Liver (tissue), 9 donors: ENCODE data around the gene ERCC6L. TPM values are rescaled to one million over a fixed set of nuclear protein-coding genes. Genes with fewer than 3 reads are reported as not detected.

ENCODE experiments used
- DNase-seq: peaks from one replicate; pipeline ENCODE4 v3.0.0-alpha.2; 2017; ENCODE audit warnings: low spot score
- H3K27ac ChIP-seq, 2 donors: one replicate each; pipeline ENCODE4 v1.7.0; 2013; ENCODE audit warnings: inconsistent platforms in 2 of 2, low read length in 2 of 2, control low read depth in 1 of 2, low read depth in 1 of 2, mild to moderate bottlenecking in 1 of 2
- H3K27me3 ChIP-seq, 4 donors: one replicate each; pipeline versions ENCODE4 v1.6.1 to v1.7.0; 2013; ENCODE audit warnings: low read length in 3 of 4, inconsistent platforms in 1 of 4, mild to moderate bottlenecking in 1 of 4, moderate library complexity in 1 of 4; ENCODE audit not compliant: control insufficient read depth in 4 of 4, insufficient read depth in 4 of 4
- H3K36me3 ChIP-seq, 4 donors: one replicate each; pipeline versions ENCODE4 v1.6.1 to v1.7.0; 2013; ENCODE audit warnings: low read length in 3 of 4, mild to moderate bottlenecking in 3 of 4, low read depth in 1 of 4, moderate library complexity in 1 of 4; ENCODE audit not compliant: control insufficient read depth in 4 of 4, insufficient read depth in 3 of 4
- H3K4me1 ChIP-seq, 4 donors: one replicate each; pipeline versions ENCODE4 v1.6.1 to v1.7.0; 2013; ENCODE audit warnings: low read length in 3 of 4, mild to moderate bottlenecking in 3 of 4, moderate library complexity in 1 of 4; ENCODE audit not compliant: control insufficient read depth in 4 of 4, insufficient read depth in 4 of 4
- H3K4me3 ChIP-seq, 3 donors: one replicate each; pipeline versions ENCODE4 v1.6.1 to v1.7.0; 2013; ENCODE audit warnings: low read length in 3 of 3, control low read depth in 1 of 3, low read depth in 1 of 3, mild to moderate bottlenecking in 1 of 3
- H3K9ac ChIP-seq, 2 donors: one replicate each; pipeline ENCODE4 v1.7.0; 2013; ENCODE audit warnings: low read length in 2 of 2, mild to moderate bottlenecking in 2 of 2, moderate library complexity in 2 of 2, control low read depth in 1 of 2, low read depth in 1 of 2
- H3K9me3 ChIP-seq, 4 donors: one replicate each; pipeline versions ENCODE4 v1.6.1 to v1.7.0; 2013; ENCODE audit warnings: low read length in 3 of 4; ENCODE audit not compliant: control insufficient read depth in 4 of 4
- ATF3 ChIP-seq: IDR thresholded peaks from 2 replicates; pipeline ENCODE4 v1.6.1; 2016; ENCODE audit warnings: antibody characterized with exemption
- CTCF ChIP-seq: fragments of 150-350 bp; IDR thresholded peaks from 2 replicates; pipeline ENCODE4 v1.5.1; 2017; ENCODE audit warnings: improper control_type of control experiment, low read depth, low read length; ENCODE audit not compliant: missing input control
- EGR1 ChIP-seq, 2 donors: IDR thresholded peaks; 2 replicates each; pipeline ENCODE4 v1.6.1; 2016 to 2018; ENCODE audit warnings: antibody characterized with exemption in 2 of 2, low read depth in 2 of 2
- FOXA1 ChIP-seq: IDR thresholded peaks from 2 replicates; pipeline ENCODE4 v1.6.1; 2016; ENCODE audit warnings: antibody characterized with exemption
- FOXA2 ChIP-seq: IDR thresholded peaks from 2 replicates; pipeline ENCODE4 v1.6.1; 2016; ENCODE audit warnings: antibody characterized with exemption
- GABPA ChIP-seq, 2 donors: IDR thresholded peaks in 1 of 2; conservative IDR thresholded peaks in 1 of 2; 2 replicates each; pipeline ENCODE4 v1.6.1; 2016; ENCODE audit warnings: antibody characterized with exemption in 2 of 2, mild to moderate bottlenecking in 1 of 2, moderate library complexity in 1 of 2
- HNF4A ChIP-seq, 2 donors: conservative IDR thresholded peaks; 2 replicates each; pipeline ENCODE4 v1.6.1; 2016; ENCODE audit warnings: antibody characterized with exemption in 2 of 2, mild to moderate bottlenecking in 2 of 2
- HNF4G ChIP-seq: IDR thresholded peaks from 2 replicates; pipeline ENCODE4 v1.6.1; 2016; ENCODE audit warnings: antibody characterized with exemption
- JUND ChIP-seq, 2 donors: IDR thresholded peaks; 2 replicates each; pipeline ENCODE4 v1.6.1; 2016; ENCODE audit warnings: antibody characterized with exemption in 2 of 2
- MAX ChIP-seq: IDR thresholded peaks from 2 replicates; pipeline ENCODE4 v1.6.1; 2016; ENCODE audit warnings: antibody characterized with exemption
- RAD21 ChIP-seq, 2 donors: IDR thresholded peaks; 2 replicates each; pipeline ENCODE4 v1.6.1; 2016; ENCODE audit warnings: antibody characterized with exemption in 2 of 2, mild to moderate bottlenecking in 2 of 2
- REST ChIP-seq: IDR thresholded peaks from 2 replicates; pipeline ENCODE4 v1.6.1; 2016; ENCODE audit warnings: antibody characterized with exemption, mild to moderate bottlenecking
- RXRA ChIP-seq, 2 donors: IDR thresholded peaks; 2 replicates each; pipeline ENCODE4 v1.6.1; 2017 to 2018; ENCODE audit warnings: antibody characterized with exemption in 2 of 2, mild to moderate bottlenecking in 1 of 2
- SP1 ChIP-seq: IDR thresholded peaks from 2 replicates; pipeline ENCODE4 v1.6.1; 2018; ENCODE audit warnings: antibody characterized with exemption, mild to moderate bottlenecking
- TAF1 ChIP-seq: conservative IDR thresholded peaks from 2 replicates; pipeline ENCODE4 v1.6.1; 2016; ENCODE audit warnings: antibody characterized with exemption, mild to moderate bottlenecking
- YY1 ChIP-seq: IDR thresholded peaks from 2 replicates; pipeline ENCODE4 v1.6.1; 2016; ENCODE audit warnings: antibody characterized with exemption, mild to moderate bottlenecking
- WGBS: extraction: QIAGEN DNeasy Blood & Tissue Kit; methylation state at CpG from one replicate; pipeline ENCODE4 v1.1.7; 2013; 5-methylcytosine and 5-hydroxymethylcytosine counted together
- polyA plus RNA-seq, 2 donors: library from polyadenylated mRNA; stranded (reverse) in 1 of 2; unstranded in 1 of 2; fragments of 200-250 nt in 1 of 2; fragments of >200 nt in 1 of 2; fragmentation: Nextera tagmentation in 1 of 2; extraction: Ambion mirVana in 1 of 2; gene quantifications; one replicate each; pipeline versions ENCODE4 v1.2.1 to v1.2.3, GENCODE V29; 2013 to 2015
- total RNA-seq, 2 donors: library from RNA; depleted of rRNA; stranded (reverse); fragments of >200 nt; gene quantifications; one replicate each; pipeline ENCODE4 v1.2.3, GENCODE V29; 2014
- donor health status: healthy.
- donor health status: healthy.
- donor health status: healthy.
- donor health status: healthy.
- donor health status: healthy.

ERCC6L gene
- total and polyA plus RNA-seq, 4 donors, result 0.17 to 4.7 (median 0.29) TPM; not detected in 1

- Histone ChIP-seq H3K36me3 (peaks cover 0 to 3% (median 2%) of the 10 kb centered on the region in 4 donors), H3K27me3 (no peaks in the 10 kb centered on the region), H3K9me3 (no peaks in the 10 kb centered on the region), H3K9ac (no peak overlapping the region), H3K4me3 (no peak overlapping the region), H3K27ac (no peak overlapping the region), H3K4me1 (no peaks in the 10 kb centered on the region)
- no peak for DNase-seq
- WGBS, result 98% methylated on average over 2 of the region's 2 CpGs
- TF ChIP-seq ATF3 (no peak), RXRA (IDR thresholded peaks at IDR 0.05) (no peak), HNF4A (conservative IDR thresholded peaks at IDR 0.05) (no peak), TAF1 (no peak), SP1 (no peak), HNF4G (no peak), FOXA1 (no peak), JUND (IDR thresholded peaks at IDR 0.05) (no peak), RAD21 (IDR thresholded peaks at IDR 0.05) (no peak), FOXA2 (no peak), EGR1 (IDR thresholded peaks at IDR 0.05; ENCODE audit: low read depth in 2 of 2) (no peak), YY1 (no peak), REST (no peak), MAX (no peak), CTCF (no peak)
Observed at GRCh38 chrX:72205706-72206105, 33.1 kb downstream of the ERCC6L start.

GRCh38 chrX:72203421-72203820, 35.4 kb downstream of the ERCC6L start:
- Histone ChIP-seq H3K4me3 (no peak overlapping the region), H3K27me3 (no peaks in the 10 kb centered on the region), H3K9ac (no peak overlapping the region), H3K4me1 (no peaks in the 10 kb centered on the region), H3K36me3 (peaks cover 2 to 4% (median 3%) of the 10 kb centered on the region in 4 donors), H3K9me3 (no peaks in the 10 kb centered on the region), H3K27ac (no peak overlapping the region)
- DNase-seq, result no peak
- 88% methylated on average over 6 of the region's 6 CpGs for WGBS
- TF ChIP-seq MAX (no peak), CTCF (no peak), GABPA (IDR thresholded peaks at IDR 0.05 in 1 of 2, conservative IDR thresholded peaks at IDR 0.05 in 1 of 2) (no peak), FOXA1 (no peak), JUND (IDR thresholded peaks at IDR 0.05) (no peak), YY1 (no peak), SP1 (no peak), EGR1 (IDR thresholded peaks at IDR 0.05; ENCODE audit: low read depth in 2 of 2) (no peak), FOXA2 (no peak)
